SJSA1 (cell line): ENCODE measurements around the gene NOG. TPM values are rescaled to one million over a fixed set of nuclear protein-coding genes. Genes with fewer than 3 reads are reported as not detected.

Source experiments
- DNase-seq, 2 experiments: peaks; one replicate each; pipeline ENCODE4 v3.0.0-alpha.2; 2015 to 2020; ENCODE audit warnings: low spot score in 2 of 2, low read depth in 1 of 2
- H3K27ac ChIP-seq: fragments of 250-450 bp; sonication (Bioruptor Pico); 2 replicates; pipeline ENCODE4 v1.5.1; 2020; ENCODE audit warnings: mild to moderate bottlenecking, moderate library complexity
- H3K27me3 ChIP-seq: fragments of 250-450 bp; sonication (Bioruptor Pico); replicated peaks from 2 replicates; pipeline ENCODE4 v1.5.1; 2020; ENCODE audit warnings: mild to moderate bottlenecking, moderate library complexity
- H3K36me3 ChIP-seq: fragments of 250-450 bp; sonication (Bioruptor Pico); 2 replicates; pipeline ENCODE4 v1.5.1; 2020; ENCODE audit warnings: mild to moderate bottlenecking
- H3K4me1 ChIP-seq: fragments of 250-450 bp; sonication (Bioruptor Pico); replicated peaks from 2 replicates; pipeline ENCODE4 v1.6.1; 2021; ENCODE audit warnings: mild to moderate bottlenecking
- H3K4me3 ChIP-seq: fragments of 250-450 bp; sonication (Bioruptor Pico); 2 replicates; pipeline ENCODE4 v1.5.1; 2020; ENCODE audit warnings: mild to moderate bottlenecking
- H3K9me3 ChIP-seq: fragments of 250-450 bp; sonication (Bioruptor Pico); replicated peaks from 2 replicates; pipeline ENCODE4 v1.5.1; 2020; ENCODE audit warnings: mild to moderate bottlenecking
- total RNA-seq: library from RNA; depleted of rRNA; stranded (reverse); fragments of >200 nt; shearing (Covaris generic); gene quantifications from 2 replicates; pipeline ENCODE4 v1.2.3, GENCODE V29; 2014

Gene NOG
- total RNA-seq, 1 experiment from 2014 or later: 11.0 TPM

GRCh38 chr17:56601591-56601990, 8.1 kb downstream of the NOG start:
- Histone ChIP-seq H3K27ac (no peak overlapping the region), H3K36me3 (no peaks in the 10 kb centered on the region), H3K9me3 (no peaks in the 10 kb centered on the region; the same call in 1 of the 2 replicates)

GRCh38 chr17:56602292-56603130, 9.0 kb downstream of the NOG start:
- Histone ChIP-seq H3K27ac (no peak overlapping the region), H3K4me1 (peaks cover 16% of the 10 kb centered on the region), H3K9me3 (no peaks in the 10 kb centered on the region; the same call in 1 of the 2 replicates), H3K27me3 (peaks cover 11% of the 10 kb centered on the region), H3K36me3 (no peaks in the 10 kb centered on the region), H3K4me3 (no peak overlapping the region)
- DNase-seq: no peak

More at GRCh38 chr17:56601591-56601990, 8.1 kb downstream of the NOG start:
- Histone ChIP-seq H3K27me3 (peaks cover 17% of the 10 kb centered on the region), H3K4me1 (peaks cover 21% of the 10 kb centered on the region), H3K4me3 (no peak overlapping the region)
- no peak for DNase-seq

- Histone ChIP-seq H3K4me1 (peaks cover 5% of the 10 kb centered on the region), H3K9me3 (no peaks in the 10 kb centered on the region; the same call in 1 of the 2 replicates), H3K27ac (no peak overlapping the region), H3K27me3 (peaks cover 8% of the 10 kb centered on the region), H3K4me3 (no peak overlapping the region), H3K36me3 (no peaks in the 10 kb centered on the region)
- DNase-seq: no peak
Observed at GRCh38 chr17:56603486-56604238, 10.2 kb downstream of the NOG start.

GRCh38 chr17:56604691-56605290, 11.3 kb downstream of the NOG start:
- no peak for DNase-seq

DNA sequence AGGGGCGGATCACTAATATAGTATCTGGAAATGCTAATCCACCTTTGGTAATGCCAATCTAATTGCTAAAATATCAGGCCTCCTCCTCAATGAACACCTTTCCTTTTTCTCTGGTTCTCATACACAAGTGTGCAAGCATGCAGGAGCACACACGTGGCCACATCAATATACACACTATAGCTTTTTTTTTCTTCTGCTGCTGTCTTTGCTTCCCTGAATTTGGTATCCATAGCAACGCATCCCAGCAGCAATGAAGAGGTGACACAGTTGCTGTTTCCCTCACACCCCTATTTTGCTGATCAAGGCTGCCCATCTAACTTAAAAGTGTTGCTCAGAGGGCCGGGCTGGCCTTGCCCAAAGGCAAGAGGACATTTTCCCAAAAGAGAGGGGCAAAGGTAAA, 15.4 kb downstream of the NOG start:
- no peaks in the 10 kb centered on the region for H3K9me3 ChIP-seq
- H3K4me3 ChIP-seq: no peak overlapping the region
- no peak for DNase-seq
- H3K36me3 ChIP-seq: no peaks in the 10 kb centered on the region
- peaks cover 3% of the 10 kb centered on the region for H3K27me3 ChIP-seq
- no peaks in the 10 kb centered on the region; the same call in 1 of the 2 replicates for H3K4me1 ChIP-seq
- H3K27ac ChIP-seq: no peak overlapping the region

More at GRCh38 chr17:56604691-56605290, 11.3 kb downstream of the NOG start:
- no peak overlapping the region for H3K4me3 ChIP-seq
- H3K9me3 ChIP-seq: no peaks in the 10 kb centered on the region; the same call in 1 of the 2 replicates
- H3K27ac ChIP-seq: no peak overlapping the region
- H3K36me3 ChIP-seq: no peaks in the 10 kb centered on the region
- peaks cover 8% of the 10 kb centered on the region for H3K27me3 ChIP-seq
- no peaks in the 10 kb centered on the region; the same call in 1 of the 2 replicates for H3K4me1 ChIP-seq

DNA sequence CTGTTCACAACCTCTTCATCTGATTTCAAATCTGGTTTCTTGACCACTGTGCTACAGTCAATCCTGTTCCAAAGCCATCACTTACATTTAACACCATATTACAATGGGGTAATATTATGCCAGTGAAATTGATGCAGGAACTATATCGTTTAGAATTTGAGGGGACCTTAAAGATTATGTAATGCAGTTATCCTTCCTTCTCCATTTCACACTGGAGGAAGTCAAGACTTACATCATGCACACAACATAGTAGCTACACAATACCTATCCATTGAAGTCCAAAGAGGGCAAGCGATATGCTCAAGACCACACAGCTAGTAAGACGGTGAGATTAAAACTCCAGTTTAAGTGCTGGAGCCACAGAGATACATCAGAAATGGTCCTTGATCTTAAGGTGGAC, 16.8 kb downstream of the NOG start:
- no peaks in the 10 kb centered on the region for H3K36me3 ChIP-seq
- no peaks in the 10 kb centered on the region for H3K9me3 ChIP-seq
- no peaks in the 10 kb centered on the region; the same call in 1 of the 2 replicates for H3K27me3 ChIP-seq
- H3K4me3 ChIP-seq: no peak overlapping the region
- DNase-seq: no peak
- no peaks in the 10 kb centered on the region; the same call in 1 of the 2 replicates for H3K4me1 ChIP-seq
- H3K27ac ChIP-seq: no peak overlapping the region

- DNase-seq: no peak
- H3K4me1 ChIP-seq: no peaks in the 10 kb centered on the region; the same call in 1 of the 2 replicates
Observed at GRCh38 chr17:56613131-56613530, 19.6 kb downstream of the NOG start.

GRCh38 chr17:56614522-56614921, 21.0 kb downstream of the NOG start:
- Histone ChIP-seq H3K4me1 (no peaks in the 10 kb centered on the region; the same call in 1 of the 2 replicates), H3K27me3 (peaks cover 3% of the 10 kb centered on the region; the same call in 1 of the 2 replicates), H3K36me3 (no peaks in the 10 kb centered on the region), H3K27ac (no peak overlapping the region), H3K9me3 (no peaks in the 10 kb centered on the region), H3K4me3 (no peak overlapping the region)
- no peak for DNase-seq

More at GRCh38 chr17:56613131-56613530, 19.6 kb downstream of the NOG start:
- Histone ChIP-seq H3K9me3 (no peaks in the 10 kb centered on the region), H3K36me3 (no peaks in the 10 kb centered on the region), H3K4me3 (no peak overlapping the region), H3K27ac (no peak overlapping the region), H3K27me3 (no peaks in the 10 kb centered on the region; the same call in 1 of the 2 replicates)

DNA sequence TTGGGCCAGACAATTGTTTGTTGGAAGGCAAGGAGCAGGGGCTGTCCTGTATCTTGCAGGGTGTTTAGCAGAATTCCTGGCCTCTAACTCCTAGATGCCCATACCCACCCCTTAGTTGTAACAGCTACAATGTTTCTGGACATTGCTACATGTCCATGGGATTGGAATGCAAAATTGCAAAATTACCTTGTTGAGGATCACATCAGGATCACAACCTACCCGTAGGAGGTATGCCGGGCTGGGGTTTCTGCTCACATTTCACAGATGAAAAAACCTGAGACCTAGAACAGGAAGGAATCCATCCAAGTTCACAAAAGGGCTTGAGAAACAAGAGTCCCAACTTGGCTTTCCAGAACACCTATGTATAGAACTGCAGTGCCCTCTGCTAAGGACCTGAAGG, 22.7 kb downstream of the NOG start:
- H3K4me1 ChIP-seq: no peaks in the 10 kb centered on the region
- no peaks in the 10 kb centered on the region for H3K9me3 ChIP-seq
- no peak overlapping the region for H3K27ac ChIP-seq
- no peak for DNase-seq
- H3K4me3 ChIP-seq: no peak overlapping the region
- H3K27me3 ChIP-seq: peaks cover 3% of the 10 kb centered on the region; the same call in 1 of the 2 replicates
- H3K36me3 ChIP-seq: no peaks in the 10 kb centered on the region

DNA sequence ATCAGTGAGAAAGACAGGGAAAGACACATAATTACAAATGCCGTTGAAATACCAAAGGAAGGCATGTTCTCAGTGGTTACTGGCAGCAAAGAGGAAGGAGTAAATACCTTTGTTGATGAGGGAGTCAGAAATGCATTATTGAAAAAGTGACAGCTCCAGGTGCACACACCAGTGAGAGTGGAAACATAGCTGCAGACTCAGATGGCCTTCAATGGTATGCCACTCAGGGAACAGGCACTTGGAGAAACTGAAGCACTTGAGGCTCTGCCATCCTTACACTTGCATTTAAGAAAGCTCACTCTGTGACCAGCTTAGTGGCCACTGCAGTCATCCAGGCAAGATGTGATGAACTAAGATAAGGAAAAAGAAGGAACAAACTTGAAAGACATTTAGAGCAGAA, 29.9 kb downstream of the NOG start:
- H3K36me3 ChIP-seq: no peaks in the 10 kb centered on the region
- no peak for DNase-seq
- H3K27ac ChIP-seq: no peak overlapping the region
- H3K27me3 ChIP-seq: peaks cover 7% of the 10 kb centered on the region
- H3K4me3 ChIP-seq: no peak overlapping the region
- no peaks in the 10 kb centered on the region for H3K9me3 ChIP-seq
- no peaks in the 10 kb centered on the region for H3K4me1 ChIP-seq

GRCh38 chr17:56624309-56624708, 30.8 kb downstream of the NOG start:
- H3K27me3 ChIP-seq: peaks cover 5% of the 10 kb centered on the region
- H3K4me1 ChIP-seq: peaks cover under 1% of the 10 kb centered on the region; the same call in 1 of the 2 replicates
- H3K4me3 ChIP-seq: no peak overlapping the region
- no peaks in the 10 kb centered on the region for H3K9me3 ChIP-seq
- no peaks in the 10 kb centered on the region for H3K36me3 ChIP-seq
- no peak overlapping the region for H3K27ac ChIP-seq
- DNase-seq: no peak

- H3K4me3 ChIP-seq: no peak overlapping the region
- DNase-seq: no peak
- H3K9me3 ChIP-seq: no peaks in the 10 kb centered on the region
- H3K27ac ChIP-seq: no peak overlapping the region
- peaks cover 6% of the 10 kb centered on the region for H3K4me1 ChIP-seq
- H3K36me3 ChIP-seq: no peaks in the 10 kb centered on the region
- peaks cover 4% of the 10 kb centered on the region for H3K27me3 ChIP-seq
Observed at GRCh38 chr17:56624912-56625311, 31.4 kb downstream of the NOG start.

- peak; percentile 74 to 77 for DNase-seq
- H3K27ac ChIP-seq: no peak overlapping the region
- no peaks in the 10 kb centered on the region for H3K9me3 ChIP-seq
- H3K4me1 ChIP-seq: peaks cover 12% of the 10 kb centered on the region
- H3K27me3 ChIP-seq: peaks cover 4% of the 10 kb centered on the region
- H3K36me3 ChIP-seq: no peaks in the 10 kb centered on the region
- H3K4me3 ChIP-seq: no peak overlapping the region
Observed at GRCh38 chr17:56629531-56630075, 36.1 kb downstream of the NOG start.
